Caco-2 (cell line): ENCODE data around the gene SMARCC1. TPM values are rescaled to one million over a fixed set of nuclear protein-coding genes. Genes with fewer than 3 reads are reported as not detected.
"Not testable (repeated sequence)": the region's sequence is repeated elsewhere in the genome, so short reads cannot be mapped to it uniquely, and the experiment has no call there.

ENCODE experiments used
- BruUV-seq: library from RNA; stranded (reverse); fragments of 400-500 nt; replicated peaks from 2 replicates; lab custom pipeline; 2021; lab: Mats Ljungman, UMichigan
- CTCF ChIA-PET: fragments of 300-600 bp; sonication (Branson Sonifier 250); formaldehyde crosslinking; loops from one replicate; lab custom pipeline; 2022; ENCODE audit warnings: antibody characterized with exemption; lab: Charles Lee
- POLR2A ChIA-PET: fragments of 300-600 bp; sonication (Branson Sonifier 250); formaldehyde crosslinking; loops from one replicate; lab custom pipeline; 2022; ENCODE audit warnings: antibody characterized with exemption; lab: Charles Lee
- DNase-seq, 2 experiments: peaks; one replicate each; pipeline versions ENCODE4 v3.0.0 to v3.0.0-alpha.2; 2020 to 2022
- H3K27me3 ChIP-seq: replicated peaks from 2 replicates; pipeline ENCODE4 v1.6.0; 2011; ENCODE audit warnings: low read length; ENCODE audit not compliant: control insufficient read depth, insufficient read depth
- H3K36me3 ChIP-seq: 2 replicates; pipeline ENCODE4 v1.5.1; 2011; ENCODE audit warnings: low read length; ENCODE audit not compliant: control insufficient read depth, insufficient read depth
- H3K4me1 ChIP-seq: fragments of 250-450 bp; sonication (Bioruptor Pico); 2 replicates; pipeline ENCODE4 v1.5.1; 2020; ENCODE audit warnings: mild to moderate bottlenecking
- H3K4me3 ChIP-seq: 2 replicates; pipeline ENCODE4 v1.5.1; 2011; ENCODE audit warnings: low read depth, mild to moderate bottlenecking, control low read depth, low read length
- H3K9me3 ChIP-seq: fragments of 250-450 bp; sonication (Bioruptor Pico); 2 replicates; pipeline ENCODE4 v1.5.1; 2020; ENCODE audit warnings: mild to moderate bottlenecking, moderate library complexity
- H3K27ac Mint-ChIP-seq: one replicate; pipeline ENCODE4 v1.8.0; 2022; ENCODE audit warnings: mixed read lengths; ENCODE audit not compliant: unreplicated experiment
- H3K27me3 Mint-ChIP-seq: one replicate; pipeline ENCODE4 v1.8.0; 2022; ENCODE audit warnings: mixed read lengths; ENCODE audit not compliant: insufficient read depth, unreplicated experiment
- H3K36me3 Mint-ChIP-seq: one replicate; pipeline ENCODE4 v1.8.0; 2022; ENCODE audit warnings: mild to moderate bottlenecking, mixed read lengths; ENCODE audit not compliant: insufficient read depth, unreplicated experiment
- H3K4me1 Mint-ChIP-seq: one replicate; pipeline ENCODE4 v1.8.0; 2022; ENCODE audit warnings: low read depth, mixed read lengths; ENCODE audit not compliant: unreplicated experiment
- H3K4me3 Mint-ChIP-seq: one replicate; pipeline ENCODE4 v1.8.0; 2022; ENCODE audit warnings: mild to moderate bottlenecking, moderate library complexity, mixed read lengths; ENCODE audit not compliant: unreplicated experiment
- H3K9me3 Mint-ChIP-seq: one replicate; pipeline ENCODE4 v1.8.0; 2022; ENCODE audit warnings: mixed read lengths; ENCODE audit not compliant: unreplicated experiment
- CTCF ChIP-seq, 2 experiments: fragments of 200-600 bp in 1 of 2; IDR thresholded peaks; 1 replicate in 1 of 2; 2 replicates in 1 of 2; pipeline versions ENCODE4 v1.5.1 to v1.8.0; 2011 to 2022; ENCODE audit warnings: antibody characterized with exemption in 1 of 2, control low read depth in 1 of 2, inconsistent platforms in 1 of 2, low read depth in 1 of 2, low read length in 1 of 2, mild to moderate bottlenecking in 1 of 2, moderate library complexity in 1 of 2; ENCODE audit not compliant: insufficient read depth in 1 of 2, severe bottlenecking in 1 of 2, unreplicated experiment in 1 of 2
- intact Hi-C: fragments of 100-400 bp; cut with micrococcal nuclease; formaldehyde crosslinking; loops from one replicate; pipeline ENCODE4 v1.10.0; 2022; ENCODE audit not compliant: unreplicated experiment
- total RNA-seq: library from RNA; stranded (reverse); gene quantifications from 2 replicates; pipeline ENCODE4 v1.2.3, GENCODE V29; 2022

Gene SMARCC1
- total RNA-seq, 1 experiment from 2014 or later = 128 TPM

- no peak for TF ChIP-seq CTCF (IDR thresholded peaks at IDR 0.05; ENCODE audit: insufficient read depth in 1 of 2, low read depth in 1 of 2, low read length in 1 of 2, severe bottlenecking in 1 of 2, unreplicated experiment in 1 of 2)
Observed at GRCh38 chr3:47752716-47753115, 29.0 kb downstream of the SMARCC1 start.

GRCh38 chr3:47750811-47751354, 30.8 kb downstream of the SMARCC1 start:
- H3K36me3 ChIP-seq, intact Hi-C loops, H3K4me3 Mint-ChIP-seq, H3K27ac Mint-ChIP-seq, H3K27me3 ChIP-seq, POLR2A ChIA-PET, BruUV-seq, H3K9me3 Mint-ChIP-seq, H3K9me3 ChIP-seq, H3K4me1 Mint-ChIP-seq, H3K4me3 ChIP-seq, H3K4me1 ChIP-seq, DNase-seq, H3K27me3 Mint-ChIP-seq: not testable (repeated sequence)
- CTCF ChIA-PET = interaction anchor here (0.7 kb wide), 1 partner anchor 470 kb away, joined by 3 read pairs; no protein-coding TSS in a partner anchor
- peaks cover 47% of the 10 kb centered on the region for H3K36me3 Mint-ChIP-seq

More at GRCh38 chr3:47752716-47753115, 29.0 kb downstream of the SMARCC1 start:
- H3K4me1 ChIP-seq = no peaks in the 10 kb centered on the region
- H3K4me3 Mint-ChIP-seq = no peak overlapping the region
- H3K9me3 ChIP-seq = no peaks in the 10 kb centered on the region
- no peak for DNase-seq
- ChIA-PET POLR2A (no interaction called here), CTCF (interaction anchor here (0.7 kb wide), 1 partner anchor 26 kb away, joined by 3 read pairs; no protein-coding TSS in a partner anchor)
- no peaks in the 10 kb centered on the region for H3K9me3 Mint-ChIP-seq
- peaks cover 65% of the 10 kb centered on the region for H3K36me3 Mint-ChIP-seq
- no peaks in the 10 kb centered on the region for H3K27me3 ChIP-seq
- BruUV-seq = no TSS peak
- H3K4me3 ChIP-seq = no peak overlapping the region
- no peaks in the 10 kb centered on the region for H3K27me3 Mint-ChIP-seq
- H3K4me1 Mint-ChIP-seq = no peaks in the 10 kb centered on the region
- H3K27ac Mint-ChIP-seq = no peak overlapping the region
- intact Hi-C loops = no loop called here
- no peaks in the 10 kb centered on the region; the same call in 1 of the 2 replicates for H3K36me3 ChIP-seq

GRCh38 chr3:47747558-47747957, 34.1 kb downstream of the SMARCC1 start:
- H3K27me3 Mint-ChIP-seq = no peaks in the 10 kb centered on the region
- no TSS peak for BruUV-seq
- H3K27ac Mint-ChIP-seq = no peak overlapping the region
- ChIA-PET POLR2A (no interaction called here), CTCF (no interaction called here)
- peaks cover 41% of the 10 kb centered on the region for H3K36me3 Mint-ChIP-seq
- DNase-seq = no peak
- no peak for TF ChIP-seq CTCF (IDR thresholded peaks at IDR 0.05; ENCODE audit: insufficient read depth in 1 of 2, low read depth in 1 of 2, low read length in 1 of 2, severe bottlenecking in 1 of 2, unreplicated experiment in 1 of 2)
- H3K4me3 Mint-ChIP-seq = no peak overlapping the region
- Histone ChIP-seq H3K27me3 (no peaks in the 10 kb centered on the region), H3K36me3 (no peaks in the 10 kb centered on the region; the same call in none of the 2 replicates), H3K4me1 (no peaks in the 10 kb centered on the region), H3K9me3 (no peaks in the 10 kb centered on the region), H3K4me3 (no peak overlapping the region)
- intact Hi-C loops = no loop called here
- H3K9me3 Mint-ChIP-seq = no peaks in the 10 kb centered on the region
- no peaks in the 10 kb centered on the region for H3K4me1 Mint-ChIP-seq
